ENCODE results near the gene RPS14.

RPS14 gene

GRCh38 chr5:150398722-150399523 lies 50.6 kb downstream of the RPS14 start:
- no peak for DNase-seq

GRCh38 chr5:150397782-150398721 lies 51.5 kb downstream of the RPS14 start:
- DNase-seq: no peak

DNA sequence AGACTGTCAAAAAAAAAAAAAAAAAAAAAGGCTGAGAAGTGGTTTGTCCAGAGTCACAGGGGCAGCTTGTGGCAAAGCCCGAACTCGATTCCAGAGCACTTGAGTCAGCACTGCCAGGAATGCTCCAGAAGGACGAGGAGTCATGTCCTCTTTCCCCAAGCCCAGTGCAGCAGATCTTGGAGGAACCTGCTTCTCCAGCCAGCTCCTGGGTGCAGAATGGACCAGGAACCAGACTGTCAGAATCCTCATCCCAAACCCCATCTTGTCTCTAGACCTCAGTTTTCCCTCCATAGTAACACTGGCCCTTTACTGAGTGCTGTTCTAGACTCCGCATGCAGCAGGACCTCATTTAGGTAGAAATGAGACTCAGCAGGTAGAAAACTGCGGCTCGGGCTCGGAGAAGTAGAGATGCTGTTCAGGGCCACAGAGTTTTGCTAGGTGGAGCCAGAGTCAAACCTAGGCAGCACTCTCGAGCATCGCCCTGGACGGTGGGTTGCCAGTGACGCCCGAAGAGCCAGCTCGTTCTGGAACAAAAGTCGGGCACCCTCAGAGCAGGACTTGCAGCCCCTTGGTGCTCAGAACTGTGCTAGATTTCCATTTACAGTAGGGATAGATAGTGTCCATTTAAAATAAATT lies 52.3 kb downstream of the RPS14 start:
- no peak for DNase-seq

- no peak for DNase-seq
Observed at GRCh38 chr5:150396267-150396666, 53.3 kb downstream of the RPS14 start.

- DNase-seq: no peak
Observed at GRCh38 chr5:150395688-150395975, 53.9 kb downstream of the RPS14 start.

- no peak for DNase-seq
Observed at GRCh38 chr5:150394912-150395687, 54.4 kb downstream of the RPS14 start.

DNA sequence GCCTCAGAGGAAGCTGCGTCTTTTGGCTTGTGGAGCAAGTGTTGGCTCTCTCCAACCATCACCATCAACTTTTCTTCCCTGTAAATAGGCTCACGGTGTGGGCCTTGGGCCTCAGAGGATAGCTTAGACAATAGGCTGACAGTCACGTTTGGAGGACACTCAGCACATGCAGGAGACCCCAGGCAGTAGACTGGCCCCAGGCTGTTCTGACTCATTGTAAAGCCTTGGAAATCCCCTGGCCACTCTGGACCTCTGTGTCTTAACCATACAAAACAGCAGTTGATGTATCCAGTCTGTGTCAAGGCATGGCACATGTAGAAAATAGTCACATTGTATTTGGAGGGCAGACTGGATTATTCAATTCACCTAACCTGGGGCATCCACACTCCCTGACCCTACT lies 55.4 kb downstream of the RPS14 start:
- DNase-seq: no peak

DNA sequence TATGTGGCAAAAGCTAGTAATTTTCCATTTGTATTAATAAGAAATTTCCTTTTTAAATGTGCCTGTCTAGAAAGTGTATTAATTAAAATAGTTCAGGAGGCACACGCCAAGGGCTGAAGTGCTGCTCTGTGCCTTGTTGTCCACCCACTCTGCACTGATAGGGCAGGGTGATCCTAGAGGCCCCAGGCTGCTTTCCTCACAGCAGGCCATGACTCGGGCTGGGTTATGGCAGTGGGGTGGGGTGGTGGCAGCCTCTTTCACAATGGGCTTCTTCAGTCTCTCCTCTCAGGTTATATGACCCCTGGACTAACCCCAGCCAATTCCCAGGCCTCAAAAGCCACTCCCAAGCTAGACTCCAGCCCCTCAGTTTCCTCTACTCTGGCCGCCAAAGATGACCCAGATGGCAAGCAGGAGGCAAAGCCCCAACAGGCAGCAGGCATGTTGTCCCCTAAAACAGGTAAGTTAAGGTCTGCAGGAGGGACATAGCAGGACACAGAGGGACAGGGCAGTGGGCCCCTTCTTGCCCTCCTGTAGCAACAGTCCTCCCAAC lies 56.4 kb downstream of the RPS14 start:
- DNase-seq: no peak

- no peak for DNase-seq
Observed at GRCh38 chr5:150392680-150393079, 56.9 kb downstream of the RPS14 start.
